H9 (cell line): Measurements from ENCODE around the gene PRPF6. TPM values are rescaled to one million over a fixed set of nuclear protein-coding genes. Genes with fewer than 3 reads are reported as not detected.

Experiments used
- DNase-seq: peaks from one replicate; pipeline ENCODE4 v3.0.0-alpha.2; 2017
- H2AFZ ChIP-seq: one replicate; pipeline ENCODE4 v1.6.1; 2013; ENCODE audit warnings: mild to moderate bottlenecking, low read length, control low read depth, moderate library complexity
- H2AK5ac ChIP-seq: 2 replicates; pipeline ENCODE4 v1.6.1; 2013; ENCODE audit warnings: low read length, control low read depth, mixed read lengths; ENCODE audit not compliant: insufficient read length
- H2BK120ac ChIP-seq: one replicate; pipeline ENCODE4 v1.6.1; 2013; ENCODE audit warnings: low read depth, mild to moderate bottlenecking, low read length, control low read depth, inconsistent platforms; ENCODE audit not compliant: poor library complexity, severe bottlenecking
- H2BK12ac ChIP-seq: 2 replicates; pipeline ENCODE4 v1.6.1; 2013; ENCODE audit warnings: low read length, control low read depth, mixed read lengths, low read depth; ENCODE audit not compliant: insufficient read length
- H2BK15ac ChIP-seq: 2 replicates; pipeline ENCODE4 v1.6.1; 2013; ENCODE audit warnings: low read depth, low read length, control low read depth
- H2BK20ac ChIP-seq: one replicate; pipeline ENCODE4 v1.6.1; 2013; ENCODE audit warnings: low read depth, mild to moderate bottlenecking, low read length, control low read depth, inconsistent platforms; ENCODE audit not compliant: poor library complexity, severe bottlenecking
- H2BK5ac ChIP-seq: 2 replicates; pipeline ENCODE4 v1.6.1; 2013; ENCODE audit warnings: low read length, control low read depth, mixed read lengths; ENCODE audit not compliant: insufficient read length
- H3K14ac ChIP-seq: 2 replicates; pipeline ENCODE4 v1.6.1; 2013; ENCODE audit warnings: low read length, control low read depth; ENCODE audit not compliant: insufficient read depth
- H3K18ac ChIP-seq: 2 replicates; pipeline ENCODE4 v1.6.1; 2013; ENCODE audit warnings: low read depth, mild to moderate bottlenecking, mixed read lengths, low read length, control low read depth; ENCODE audit not compliant: insufficient read length
- H3K23ac ChIP-seq: 2 replicates; pipeline ENCODE4 v1.6.1; 2013; ENCODE audit warnings: low read length, control low read depth, mixed read lengths, low read depth; ENCODE audit not compliant: insufficient read length
- H3K23me2 ChIP-seq: 2 replicates; pipeline ENCODE4 v1.6.1; 2013; ENCODE audit warnings: low read depth, mild to moderate bottlenecking, mixed read lengths, low read length, control low read depth; ENCODE audit not compliant: insufficient read length, poor library complexity, severe bottlenecking
- H3K27ac ChIP-seq: 2 replicates; pipeline ENCODE4 v1.5.1; 2013; ENCODE audit warnings: low read length, control low read depth, mixed read lengths, low read depth; ENCODE audit not compliant: insufficient read length
- H3K27me3 ChIP-seq: 2 replicates; pipeline ENCODE4 v1.6.1; 2013; ENCODE audit warnings: low read length, control low read depth, inconsistent platforms; ENCODE audit not compliant: insufficient read depth
- H3K4ac ChIP-seq: 2 replicates; pipeline ENCODE4 v1.6.1; 2013; ENCODE audit warnings: low read depth, mild to moderate bottlenecking, control low read depth, inconsistent platforms, low read length, moderate library complexity
- H3K4me1 ChIP-seq: 2 replicates; pipeline ENCODE4 v1.6.1; 2013; ENCODE audit warnings: low read length, control low read depth, inconsistent platforms; ENCODE audit not compliant: insufficient read depth
- H3K4me2 ChIP-seq: 2 replicates; pipeline ENCODE4 v1.6.1; 2013; ENCODE audit warnings: low read length, control low read depth, mixed read lengths; ENCODE audit not compliant: insufficient read length, insufficient read depth
- H3K56ac ChIP-seq: 2 replicates; pipeline ENCODE4 v1.6.1; 2013; ENCODE audit warnings: low read depth, mild to moderate bottlenecking, mixed read lengths, low read length, control low read depth; ENCODE audit not compliant: insufficient read length
- H3K79me1 ChIP-seq: 2 replicates; pipeline ENCODE4 v1.6.1; 2013; ENCODE audit warnings: low read depth, mild to moderate bottlenecking, moderate library complexity, low read length, control low read depth, inconsistent platforms; ENCODE audit not compliant: insufficient read depth, poor library complexity, severe bottlenecking
- H3K79me2 ChIP-seq: 2 replicates; pipeline ENCODE4 v1.6.1; 2013; ENCODE audit warnings: low read length, control low read depth, inconsistent platforms; ENCODE audit not compliant: insufficient read depth
- H3K9ac ChIP-seq: 2 replicates; pipeline ENCODE4 v1.6.1; 2013; ENCODE audit warnings: low read length, control low read depth, mixed read lengths; ENCODE audit not compliant: insufficient read length; ENCODE audit errors: extremely low read depth
- H3K9me3 ChIP-seq: one replicate; pipeline ENCODE4 v1.6.1; 2013; ENCODE audit warnings: low read depth, low read length, inconsistent platforms; ENCODE audit not compliant: control insufficient read depth
- H3T11ph ChIP-seq: one replicate; pipeline ENCODE4 v1.6.1; 2013; ENCODE audit warnings: mild to moderate bottlenecking, low read length, control low read depth, inconsistent platforms
- H4K20me1 ChIP-seq: one replicate; pipeline ENCODE4 v1.6.1; 2013; ENCODE audit not compliant: control insufficient read depth, insufficient read length, insufficient read depth
- H4K5ac ChIP-seq: 2 replicates; pipeline ENCODE4 v1.6.1; 2013; ENCODE audit warnings: low read depth, mild to moderate bottlenecking, mixed read lengths, low read length, control low read depth; ENCODE audit not compliant: insufficient read length
- H4K8ac ChIP-seq: replicated peaks from 2 replicates; pipeline ENCODE4 v1.6.1; 2013; ENCODE audit warnings: low read length, control low read depth, mixed read lengths, low read depth; ENCODE audit not compliant: insufficient read length
- H4K91ac ChIP-seq: 2 replicates; pipeline ENCODE4 v1.6.1; 2013; ENCODE audit warnings: low read depth, mild to moderate bottlenecking, moderate library complexity, mixed read lengths, low read length, control low read depth; ENCODE audit not compliant: insufficient read length
- H3K27ac Mint-ChIP-seq, 3 experiments: 2 replicates in 2 of 3; 3 replicates in 1 of 3; pipeline ENCODE4 v1.8.0; 2020 to 2021; ENCODE audit warnings: mixed read lengths in 3 of 3, mild to moderate bottlenecking in 1 of 3, moderate library complexity in 1 of 3
- H3K27me3 Mint-ChIP-seq: 2 replicates; pipeline ENCODE4 v1.8.0; 2021; ENCODE audit warnings: low read depth, mild to moderate bottlenecking, moderate library complexity, mixed read lengths
- H3K36me3 Mint-ChIP-seq, 3 experiments: 2 replicates in 2 of 3; 3 replicates in 1 of 3; pipeline ENCODE4 v1.8.0; 2020 to 2021; ENCODE audit warnings: low read depth in 3 of 3, mixed read lengths in 3 of 3; ENCODE audit not compliant: insufficient read depth in 1 of 3
- H3K4me1 Mint-ChIP-seq, 2 experiments: 2 replicates each; pipeline ENCODE4 v1.8.0; 2020; ENCODE audit warnings: mixed read lengths in 2 of 2
- H3K4me3 Mint-ChIP-seq, 2 experiments: 2 replicates in 1 of 2; 3 replicates in 1 of 2; pipeline ENCODE4 v1.8.0; 2020 to 2021; ENCODE audit warnings: mild to moderate bottlenecking in 2 of 2, mixed read lengths in 2 of 2, moderate library complexity in 1 of 2
- H3K9me3 Mint-ChIP-seq, 2 experiments: 2 replicates in 1 of 2; 3 replicates in 1 of 2; pipeline ENCODE4 v1.8.0; 2020; ENCODE audit warnings: mild to moderate bottlenecking in 2 of 2, mixed read lengths in 2 of 2, moderate library complexity in 1 of 2
- WGBS: extraction: QIAGEN DNeasy Blood & Tissue Kit; methylation state at CpG from one replicate; pipeline ENCODE4 v1.1.7; 2013; ENCODE audit warnings: missing lambda C conversion rate, low lambda C conversion rate, mixed read lengths; ENCODE audit not compliant: insufficient read length; ENCODE audit errors: extremely low coverage; 5-methylcytosine and 5-hydroxymethylcytosine counted together
- total RNA-seq: library from RNA; stranded (reverse); gene quantifications from 2 replicates; pipeline ENCODE4 v1.2.1, GENCODE V29; 2021
- TF ChIP-seq, protein P1 (sequence below): fragments of 200-600 bp; sonication (generic); conservative IDR thresholded peaks from 3 replicates; pipeline ENCODE4 v1.8.0; 2021; ENCODE audit warnings: antibody characterized with exemption, mild to moderate bottlenecking

The PRPF6 gene
- total RNA-seq, 1 experiment from 2014 or later = 87.9 TPM

DNA sequence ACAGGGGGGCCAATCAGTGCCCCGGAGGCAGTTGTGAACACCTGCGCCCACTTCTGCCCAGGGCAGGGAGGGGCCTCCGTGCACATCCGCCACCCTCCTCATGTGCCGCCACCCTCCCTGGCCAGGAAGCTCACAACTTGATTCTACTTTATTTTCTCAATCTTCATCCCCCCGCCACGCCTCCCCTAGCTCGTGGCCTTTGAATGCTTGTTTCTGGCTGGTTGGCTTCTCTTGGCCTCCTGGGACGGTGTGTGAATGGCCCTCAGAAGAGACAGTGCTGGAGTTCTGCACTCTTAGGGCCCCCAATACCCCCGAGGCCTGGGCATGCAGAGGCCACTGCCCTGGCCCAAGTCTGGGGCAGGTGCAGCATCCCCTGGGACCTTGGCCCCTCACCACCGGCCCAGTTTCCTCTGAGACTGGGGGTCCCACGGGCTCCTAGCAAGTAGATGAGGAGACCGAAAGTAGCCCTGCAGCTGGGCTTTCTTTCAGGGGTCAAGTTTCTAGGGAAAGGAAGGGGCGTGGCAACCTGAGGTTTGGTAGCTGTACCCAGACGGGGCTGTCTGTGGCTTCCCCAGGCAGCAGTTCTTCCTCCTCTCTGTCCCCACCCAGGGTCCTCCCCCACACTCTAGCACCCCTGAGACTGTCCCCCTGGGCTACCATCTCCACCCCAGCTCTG lies 97.1 kb downstream of the PRPF6 start:
- H3T11ph ChIP-seq = no peak overlapping the region
- H3K36me3 Mint-ChIP-seq = no peaks in the 10 kb centered on the region; a peak in 1 of 7 replicates
- H3K27me3 ChIP-seq = peaks cover under 1% of the 10 kb centered on the region; the same call in 1 of the 2 replicates
- H2AFZ ChIP-seq = no peak overlapping the region
- no peak overlapping the region for H3K23ac ChIP-seq
- H2BK20ac ChIP-seq = no peak overlapping the region
- H3K9ac ChIP-seq = no peak overlapping the region
- H4K8ac ChIP-seq = no peak overlapping the region
- H4K20me1 ChIP-seq = no peaks in the 10 kb centered on the region
- no peak overlapping the region for H3K56ac ChIP-seq
- no peaks in the 10 kb centered on the region for H3K79me2 ChIP-seq
- no peaks in the 10 kb centered on the region; the same call in 1 of the 2 replicates for H3K4me1 ChIP-seq
- H3K27ac ChIP-seq = no peak overlapping the region
- H3K14ac ChIP-seq = no peak overlapping the region
- no peak overlapping the region for H3K4me2 ChIP-seq
- H2AK5ac ChIP-seq = no peak overlapping the region
- DNase-seq = no peak
- TF ChIP-seq, protein P1, sequence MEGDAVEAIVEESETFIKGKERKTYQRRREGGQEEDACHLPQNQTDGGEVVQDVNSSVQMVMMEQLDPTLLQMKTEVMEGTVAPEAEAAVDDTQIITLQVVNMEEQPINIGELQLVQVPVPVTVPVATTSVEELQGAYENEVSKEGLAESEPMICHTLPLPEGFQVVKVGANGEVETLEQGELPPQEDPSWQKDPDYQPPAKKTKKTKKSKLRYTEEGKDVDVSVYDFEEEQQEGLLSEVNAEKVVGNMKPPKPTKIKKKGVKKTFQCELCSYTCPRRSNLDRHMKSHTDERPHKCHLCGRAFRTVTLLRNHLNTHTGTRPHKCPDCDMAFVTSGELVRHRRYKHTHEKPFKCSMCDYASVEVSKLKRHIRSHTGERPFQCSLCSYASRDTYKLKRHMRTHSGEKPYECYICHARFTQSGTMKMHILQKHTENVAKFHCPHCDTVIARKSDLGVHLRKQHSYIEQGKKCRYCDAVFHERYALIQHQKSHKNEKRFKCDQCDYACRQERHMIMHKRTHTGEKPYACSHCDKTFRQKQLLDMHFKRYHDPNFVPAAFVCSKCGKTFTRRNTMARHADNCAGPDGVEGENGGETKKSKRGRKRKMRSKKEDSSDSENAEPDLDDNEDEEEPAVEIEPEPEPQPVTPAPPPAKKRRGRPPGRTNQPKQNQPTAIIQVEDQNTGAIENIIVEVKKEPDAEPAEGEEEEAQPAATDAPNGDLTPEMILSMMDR = no peak
- no peaks in the 10 kb centered on the region for H3K9me3 Mint-ChIP-seq
- H2BK120ac ChIP-seq = no peak overlapping the region
- no peak overlapping the region for H3K4ac ChIP-seq
- peaks cover 29% of the 10 kb centered on the region for H3K27me3 Mint-ChIP-seq
- no peak overlapping the region for H4K91ac ChIP-seq
- peak overlapping the region in 1 of 3 experiments; percentile 53; a peak in 1 of 7 replicates for H3K27ac Mint-ChIP-seq
- H3K4me3 Mint-ChIP-seq = peak overlapping the region in 1 of 2 experiments; percentile 40; a peak in 2 of 5 replicates
- peaks cover 12% of the 10 kb centered on the region for H3K23me2 ChIP-seq
- no peaks in the 10 kb centered on the region for H3K9me3 ChIP-seq
- no peak overlapping the region for H4K5ac ChIP-seq
- H2BK12ac ChIP-seq = no peak overlapping the region
- no peaks in the 10 kb centered on the region for H3K79me1 ChIP-seq
- peaks cover 27 to 34% of the 10 kb centered on the region in 2 experiments for H3K4me1 Mint-ChIP-seq
- H2BK15ac ChIP-seq = no peak overlapping the region
- no CpG with 5 or more reads among the region's 15 CpGs for WGBS
- no peak overlapping the region for H3K18ac ChIP-seq
- no peak overlapping the region for H2BK5ac ChIP-seq
